Renal cortex interstitium (tissue), 11 donors: ENCODE results near the gene PKD1L1. TPM values are rescaled to one million over a fixed set of nuclear protein-coding genes. Genes with fewer than 3 reads are reported as not detected.

Source experiments
- DNase-seq, 11 donors: peaks; one replicate each; pipeline ENCODE4 v3.0.0-alpha.2; 2013; ENCODE audit warnings: low read depth in 9 of 11, low spot score in 4 of 11; ENCODE audit errors: extremely low read depth in 1 of 11
- polyA plus RNA-seq, 3 donors: library from polyadenylated mRNA; unstranded; fragments of 120-200 nt; gene quantifications; one replicate each; pipeline ENCODE4 v1.2.1, GENCODE V29; 2013; ENCODE audit not compliant: insufficient read length in 3 of 3

PKD1L1 gene
- polyA plus RNA-seq, 3 donors: 0.22 to 0.50 (median 0.30) TPM

DNA sequence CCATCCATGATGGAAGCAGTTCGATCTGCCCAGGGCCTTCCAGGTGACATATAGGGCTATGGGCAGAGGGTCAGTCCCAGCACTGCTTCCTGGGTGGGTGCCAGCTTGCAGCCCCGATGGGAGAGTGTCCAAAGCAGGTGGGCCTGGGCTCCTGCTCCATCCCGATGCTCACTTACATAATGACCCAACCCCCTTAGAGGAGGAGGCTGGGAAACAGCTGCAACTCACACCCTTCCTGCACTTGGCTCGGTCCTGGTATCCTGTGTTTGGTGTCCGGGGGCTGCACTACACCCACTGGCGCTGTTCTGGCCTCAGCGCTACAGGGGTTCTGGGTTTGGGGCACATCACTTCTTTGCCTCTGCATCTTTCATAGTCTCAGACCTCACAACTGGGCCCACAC, 58.5 kb downstream of the PKD1L1 start:
- no peak for DNase-seq

DNA sequence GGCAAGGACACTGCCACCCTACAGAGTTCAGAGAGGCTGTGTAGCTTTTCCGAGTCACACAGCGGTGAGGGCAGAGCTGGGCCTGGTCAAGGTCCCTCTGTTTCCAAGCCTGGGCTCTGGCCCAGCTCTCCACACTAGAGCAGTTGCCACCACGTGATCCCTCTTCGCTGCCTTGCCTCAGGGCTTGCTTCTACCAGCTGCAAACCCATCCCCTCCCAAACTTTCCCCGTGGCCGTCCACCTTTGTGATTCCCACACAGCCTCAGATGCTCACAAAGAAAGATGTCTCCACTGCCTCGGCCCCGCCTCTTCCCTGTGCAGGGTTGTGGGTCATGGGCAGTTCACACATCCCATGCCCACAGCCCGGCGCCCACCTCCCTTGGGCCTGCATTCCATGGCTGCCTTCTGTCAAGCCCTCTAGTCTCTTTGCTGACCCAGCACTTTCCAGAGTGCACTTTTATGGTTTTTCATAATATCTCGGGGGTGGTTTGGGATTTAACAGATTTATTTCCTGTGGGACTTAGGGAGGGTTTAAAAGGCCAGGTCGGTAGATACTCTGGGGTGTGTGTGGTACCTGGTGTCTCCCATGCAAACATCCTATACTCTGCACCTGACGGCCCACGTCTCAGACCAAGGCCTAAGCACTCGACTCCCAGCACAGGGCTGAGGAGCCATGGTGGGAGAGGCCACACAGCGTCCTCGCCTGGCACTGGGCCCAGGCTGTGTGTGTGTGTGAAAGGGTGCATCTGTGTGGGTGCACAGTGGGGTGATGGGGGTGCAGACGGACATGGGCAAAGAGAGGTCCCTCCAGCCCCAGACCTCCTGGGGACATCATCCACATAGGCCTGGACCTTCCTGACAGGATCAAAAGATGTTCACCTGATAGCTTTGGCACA, 59.6 kb downstream of the PKD1L1 start:
- DNase-seq: no peak

DNA sequence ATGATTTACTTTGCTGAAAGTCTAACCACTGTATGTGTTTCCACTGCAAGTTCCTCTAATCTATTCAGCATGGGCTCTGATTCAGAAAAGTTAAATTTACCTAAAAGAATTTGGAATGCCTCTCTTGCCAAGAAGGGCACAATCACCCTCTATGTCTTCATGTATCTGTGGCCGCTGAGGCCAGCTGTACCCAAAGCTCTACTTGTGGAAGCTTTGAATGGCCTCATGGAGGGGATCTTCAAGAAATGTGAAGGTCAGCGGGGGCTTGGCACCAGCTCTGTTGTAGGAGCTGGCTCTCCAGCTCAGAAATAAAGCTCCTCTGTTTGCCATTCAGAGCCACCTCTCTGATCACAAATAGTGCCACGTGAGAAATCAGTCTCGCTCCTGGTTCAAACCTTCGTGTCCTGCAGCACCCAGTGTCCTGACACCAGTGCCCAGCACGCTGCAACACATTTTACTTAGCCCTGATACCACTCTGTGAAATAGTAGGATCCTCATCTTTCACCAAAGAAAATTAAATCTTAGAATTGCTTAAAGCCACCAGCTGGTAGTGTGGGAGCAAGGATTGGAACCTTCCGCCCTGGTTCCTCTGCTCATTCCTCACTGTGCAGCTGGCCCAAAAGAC, 61.1 kb downstream of the PKD1L1 start:
- no peak for DNase-seq

DNA sequence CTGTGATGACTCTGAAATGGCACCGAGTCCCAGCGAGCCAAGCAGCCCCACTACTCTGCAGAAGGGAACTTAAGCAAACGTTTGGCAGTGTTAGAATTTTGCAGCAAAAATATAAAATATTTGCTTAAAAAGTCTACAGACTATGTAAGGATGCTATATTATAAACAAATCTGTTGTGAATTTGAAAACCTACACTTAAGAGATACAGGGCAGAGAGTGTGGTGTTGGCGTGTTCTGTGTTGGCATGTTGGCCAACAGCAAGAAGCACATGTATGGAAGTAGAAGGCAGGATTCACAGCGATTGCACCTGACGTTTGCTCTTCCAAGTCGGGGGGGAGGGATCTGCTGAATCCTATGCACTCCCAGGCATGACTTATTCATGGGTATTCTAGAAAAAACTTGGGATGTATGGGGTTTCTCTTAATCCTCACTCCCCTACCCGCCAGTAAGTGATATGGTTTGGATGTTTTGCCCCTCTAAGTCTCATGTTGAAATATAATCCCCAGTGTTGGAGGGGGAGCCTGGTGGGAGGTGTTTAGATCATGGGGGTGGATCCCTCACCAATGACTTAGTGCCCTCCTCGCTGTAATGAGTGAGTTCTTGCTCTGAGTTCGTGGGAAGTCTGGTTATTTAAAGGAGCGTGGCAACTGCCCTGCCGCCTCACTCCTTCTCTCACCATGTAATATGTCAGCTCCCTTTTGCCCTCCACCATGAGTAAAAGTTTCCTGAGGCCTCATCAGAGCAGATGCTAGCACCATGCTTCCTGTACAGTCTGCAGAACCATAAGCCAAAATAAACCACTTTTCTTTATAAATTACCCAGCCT, 62.1 kb downstream of the PKD1L1 start:
- DNase-seq: no peak

DNA sequence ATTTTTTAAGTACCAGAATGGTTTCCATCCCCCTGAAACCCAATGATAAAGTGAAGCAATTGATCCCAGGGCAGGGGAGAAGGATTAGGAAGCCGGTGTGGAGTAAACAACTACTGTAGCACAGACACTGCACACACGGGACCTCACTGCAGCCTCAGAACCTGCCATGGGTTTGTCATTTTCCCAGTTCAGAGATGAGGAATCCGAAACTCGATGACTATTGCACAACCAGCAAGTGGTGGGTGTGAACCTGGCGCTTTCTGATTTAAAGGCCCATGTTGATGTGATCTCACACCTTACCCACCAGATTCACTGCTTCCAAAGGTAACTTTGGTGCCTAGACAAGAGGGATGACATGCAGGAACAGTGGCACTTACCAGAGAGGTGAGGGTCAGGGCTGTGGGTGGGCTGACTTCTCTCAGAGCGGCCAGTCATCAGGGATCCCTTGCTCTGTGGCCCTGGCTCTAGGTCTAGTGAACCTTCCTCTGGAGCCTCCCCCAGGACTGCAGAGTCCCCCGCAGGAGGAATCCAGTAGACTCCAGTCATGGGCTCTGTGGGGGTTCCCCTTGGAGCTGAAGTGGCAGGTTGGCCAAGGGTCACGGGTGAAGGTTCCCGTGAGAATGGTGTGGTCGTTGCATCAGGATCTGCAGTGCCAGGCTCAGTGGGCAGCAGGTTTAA, 62.8 kb downstream of the PKD1L1 start:
- DNase-seq: no peak

DNA sequence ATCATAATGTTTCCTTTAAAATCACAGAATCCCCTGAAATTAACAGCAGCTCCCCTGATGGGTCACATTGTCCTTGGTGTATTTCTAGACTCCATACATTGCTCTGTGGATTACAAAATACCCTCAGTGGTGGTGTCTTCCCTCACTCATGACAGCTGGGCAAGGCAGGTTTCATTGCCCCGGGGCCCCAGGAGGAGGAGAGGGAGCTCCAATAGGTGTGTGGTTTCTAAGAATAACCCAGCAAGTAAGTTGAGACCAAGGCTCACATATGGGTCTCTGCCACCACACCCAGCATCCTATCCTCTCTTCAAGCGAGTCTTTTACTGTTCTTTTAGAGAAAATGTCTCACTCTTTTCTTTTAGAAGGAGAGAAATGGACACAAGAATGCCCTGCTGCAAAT, 63.6 kb downstream of the PKD1L1 start:
- DNase-seq: no peak

DNA sequence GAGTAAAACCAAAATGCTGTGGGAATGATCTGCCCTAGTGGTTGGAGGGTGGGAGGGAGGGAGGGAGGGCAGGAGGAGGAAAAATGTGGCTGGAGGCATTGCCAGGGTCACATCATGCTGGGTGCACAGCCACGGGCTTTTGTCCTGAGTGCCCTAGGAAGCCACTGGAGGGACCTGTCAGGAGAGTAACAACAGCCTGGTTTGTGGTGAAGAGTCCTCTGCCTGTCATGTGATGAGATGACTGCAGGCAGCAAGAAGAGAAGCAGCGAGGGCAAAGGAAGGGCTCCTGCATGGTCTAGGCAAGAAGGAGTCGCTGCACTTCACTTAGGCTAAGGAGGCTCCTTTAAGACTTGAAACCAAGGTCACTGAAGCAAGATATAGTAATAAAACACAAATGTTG, 65.6 kb downstream of the PKD1L1 start:
- no peak for DNase-seq

DNA sequence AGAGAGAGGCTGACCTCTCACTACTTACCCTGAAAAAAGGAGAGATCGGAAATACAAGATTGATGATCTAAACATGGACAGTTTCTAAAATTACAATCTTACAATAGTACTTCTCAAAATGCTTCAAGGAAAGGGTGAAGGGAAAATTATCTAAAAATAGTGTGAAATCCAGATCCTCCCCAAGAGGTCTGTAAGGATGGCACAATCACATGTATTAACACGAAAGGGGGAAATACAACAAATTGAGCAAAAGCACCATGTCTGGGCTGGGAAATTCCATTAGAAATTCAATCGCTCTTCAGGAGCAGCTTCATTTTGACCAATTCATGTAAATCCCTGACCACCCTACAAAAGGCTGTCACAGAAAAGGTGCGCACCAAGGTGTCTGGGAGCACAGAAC, 67.0 kb downstream of the PKD1L1 start:
- DNase-seq: no peak

DNA sequence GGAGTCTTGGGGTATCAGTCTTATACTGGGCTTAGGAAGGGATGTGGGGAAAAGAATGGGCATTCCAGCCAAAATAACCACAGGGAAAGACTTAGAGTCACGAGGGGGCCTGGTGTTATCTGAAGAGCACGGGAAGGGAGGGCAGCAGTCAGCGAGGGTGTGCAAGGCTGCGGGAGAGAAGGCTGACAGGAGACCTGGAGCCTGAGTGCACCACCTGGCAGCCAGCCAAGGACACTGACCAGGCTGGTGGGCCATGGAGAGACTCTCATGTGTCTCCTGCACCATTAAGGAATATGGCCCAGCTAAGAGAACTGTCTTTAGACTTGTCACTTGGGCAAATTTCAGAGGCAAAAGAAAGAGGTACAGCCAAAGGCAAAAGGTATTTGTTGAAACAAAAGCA, 69.6 kb downstream of the PKD1L1 start:
- no peak for DNase-seq

DNA sequence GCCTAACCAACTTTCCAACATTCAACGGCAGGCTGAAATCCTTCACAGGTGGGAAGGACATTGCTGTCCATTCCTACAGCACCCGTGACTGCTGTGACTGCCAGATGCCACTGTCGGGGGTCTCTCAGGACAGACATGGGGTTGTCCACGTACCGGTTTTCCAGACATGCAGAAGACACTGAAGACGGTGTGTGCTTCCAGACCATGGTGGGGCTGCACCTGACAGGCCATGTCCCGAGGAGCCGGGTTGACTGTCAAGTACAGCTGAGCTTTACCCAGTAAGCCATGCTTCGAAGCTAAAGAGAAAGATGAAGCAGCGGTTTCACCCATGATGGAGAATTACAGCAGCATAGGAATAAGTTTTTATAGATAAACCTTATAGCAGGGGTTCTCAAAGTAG, 70.9 kb downstream of the PKD1L1 start:
- no peak for DNase-seq

DNA sequence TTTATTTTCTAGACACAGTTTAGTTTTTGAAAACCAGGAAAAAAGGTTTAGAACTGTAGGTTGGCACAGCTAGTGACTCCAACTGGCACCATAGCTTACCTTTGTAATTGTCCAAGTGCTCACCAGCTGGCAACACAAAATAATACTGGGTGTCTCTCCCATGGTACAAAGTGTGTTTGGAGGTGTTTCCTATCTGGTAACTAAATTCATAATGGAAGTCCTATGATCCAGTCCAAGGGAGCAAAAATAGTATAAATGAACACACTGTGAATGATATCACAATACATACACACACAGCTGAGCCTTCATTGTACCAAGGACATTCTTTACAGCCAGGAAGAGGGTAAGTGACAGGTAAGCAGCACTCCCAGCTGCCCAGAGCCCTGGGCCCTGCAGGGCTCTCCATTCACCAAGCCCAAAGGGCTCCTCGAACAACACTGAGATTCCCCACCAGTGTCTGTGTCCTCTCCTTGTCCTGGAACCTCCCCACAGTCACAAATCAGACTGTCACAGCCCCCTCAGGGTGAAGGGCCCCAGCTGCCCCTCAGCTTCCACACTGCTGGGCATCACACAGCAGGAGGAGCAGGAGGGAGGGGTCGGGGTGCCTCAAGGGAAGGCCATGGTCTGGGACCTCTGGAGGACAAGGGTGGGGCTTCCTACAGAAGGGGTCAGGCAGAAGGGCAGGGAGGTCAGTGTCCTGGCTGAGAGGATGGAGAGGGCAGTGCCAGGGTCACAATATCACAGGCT, 72.1 kb downstream of the PKD1L1 start:
- no peak for DNase-seq

DNA sequence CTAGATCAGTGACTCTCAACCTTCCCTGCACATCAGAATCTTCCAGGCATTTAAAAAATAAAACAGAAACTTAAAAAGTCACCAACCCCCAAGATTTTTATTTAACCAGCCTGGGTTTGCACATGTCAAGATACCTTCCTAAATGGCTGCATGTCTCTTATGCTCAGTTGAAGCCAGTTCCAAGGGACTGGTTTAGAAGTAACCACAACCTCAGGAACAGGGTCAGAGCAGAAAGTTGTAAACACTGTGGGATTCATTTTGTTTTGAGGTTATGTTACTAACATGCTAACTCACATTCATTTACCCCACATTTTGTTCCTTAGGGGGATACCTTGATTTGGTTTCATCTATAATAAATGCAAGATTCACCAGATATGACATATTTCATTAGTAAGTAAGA, 72.9 kb downstream of the PKD1L1 start:
- DNase-seq: no peak

DNA sequence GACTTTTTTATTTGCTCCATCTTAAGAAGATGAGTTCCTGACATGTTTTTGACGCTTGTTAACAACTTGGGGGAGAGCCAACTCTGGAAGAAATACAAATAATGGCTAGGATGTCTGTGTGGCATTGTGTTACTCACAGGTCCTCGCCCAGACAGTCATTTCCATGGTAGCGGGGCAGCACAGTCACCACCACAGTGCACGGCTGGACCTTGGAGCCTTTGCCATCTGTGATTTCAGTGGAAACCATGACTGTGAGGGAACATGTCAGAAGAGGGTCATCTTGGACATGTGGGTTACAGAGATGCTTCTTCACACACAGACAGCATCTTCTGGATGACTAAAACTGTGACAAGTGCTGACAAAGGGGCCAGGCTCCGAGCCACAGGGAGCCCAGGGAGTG, 74.5 kb downstream of the PKD1L1 start:
- no peak for DNase-seq

DNA sequence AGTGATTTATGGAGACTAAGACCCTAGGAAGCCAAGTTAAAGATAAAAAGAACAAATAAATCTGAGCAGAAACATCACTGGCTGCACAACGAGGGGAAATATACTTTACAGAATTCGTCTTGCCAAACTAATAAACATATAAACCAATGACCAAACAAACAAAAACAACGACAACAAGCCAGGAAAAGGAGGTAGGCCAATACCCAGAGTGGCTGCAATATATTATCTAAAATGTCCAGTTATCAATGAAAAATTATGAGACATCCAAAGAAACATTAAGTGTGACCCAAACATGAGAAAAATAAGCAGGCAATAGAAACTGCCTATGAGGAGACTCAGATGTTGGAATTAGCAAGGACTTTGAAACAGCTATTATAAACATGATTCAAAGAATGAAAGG, 81.0 kb downstream of the PKD1L1 start:
- peak in 1 of 11 donors; percentile 3 for DNase-seq

DNA sequence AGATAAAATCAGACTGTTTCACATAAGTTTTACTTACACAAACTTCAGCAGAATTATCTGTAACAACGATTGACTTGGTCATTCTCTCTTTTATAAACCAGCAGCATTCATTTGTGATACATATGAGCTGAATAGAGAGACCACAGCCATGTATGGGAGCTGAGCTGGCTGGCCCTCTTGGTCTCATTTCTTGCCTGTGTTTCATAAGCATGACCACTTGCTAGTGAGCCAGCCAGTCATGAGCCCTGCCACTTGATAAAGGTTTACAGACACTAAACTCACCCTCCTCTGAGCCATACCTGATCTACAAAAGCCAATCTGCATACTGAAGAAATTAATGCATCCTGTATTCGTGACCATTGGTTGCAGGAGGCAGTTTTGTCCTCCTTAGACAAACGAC, 82.1 kb downstream of the PKD1L1 start:
- no peak for DNase-seq

DNA sequence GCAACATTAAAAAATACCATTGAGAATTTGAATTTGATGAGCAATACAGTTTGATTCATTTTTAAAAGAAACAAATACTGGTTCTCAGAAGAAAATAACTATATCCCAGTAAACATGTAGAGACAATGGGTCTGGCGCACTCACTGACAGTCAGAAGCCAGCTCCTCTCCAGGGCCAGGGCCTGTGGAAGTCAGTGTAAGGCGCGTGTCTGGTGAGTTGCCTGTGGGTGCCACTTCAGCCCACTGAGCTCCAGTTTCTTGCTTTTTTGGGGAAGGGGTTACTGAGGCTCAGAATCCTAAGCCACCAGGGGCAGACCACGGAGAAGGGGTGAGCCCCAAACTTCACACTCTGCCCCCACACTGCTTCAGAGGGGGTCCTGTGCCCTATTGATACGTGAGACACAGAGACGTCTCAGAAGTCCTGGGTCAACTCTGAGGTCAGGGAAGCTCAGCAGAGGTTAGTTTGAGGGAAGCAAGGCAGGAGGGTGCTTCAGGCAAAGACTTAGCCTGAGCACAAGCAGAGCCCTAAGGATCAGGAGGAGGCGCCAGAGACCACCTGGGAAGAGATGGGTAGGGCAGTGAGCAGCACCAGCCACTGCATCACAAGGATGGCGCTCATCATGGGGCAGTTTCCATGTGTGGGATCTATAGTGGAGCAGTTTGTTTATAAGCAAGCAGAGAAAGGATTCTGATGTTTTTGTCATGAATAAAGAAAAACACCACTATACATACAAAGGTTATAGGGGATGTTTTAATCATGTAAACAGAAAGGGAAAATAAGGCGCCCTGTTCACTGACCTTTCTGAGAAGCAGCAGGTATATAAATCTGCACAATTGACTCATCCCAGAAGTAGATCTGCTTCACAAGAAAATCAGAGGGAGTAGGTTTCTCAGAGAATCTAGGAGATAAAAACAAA, 95.7 kb downstream of the PKD1L1 start:
- no peak for DNase-seq

DNA sequence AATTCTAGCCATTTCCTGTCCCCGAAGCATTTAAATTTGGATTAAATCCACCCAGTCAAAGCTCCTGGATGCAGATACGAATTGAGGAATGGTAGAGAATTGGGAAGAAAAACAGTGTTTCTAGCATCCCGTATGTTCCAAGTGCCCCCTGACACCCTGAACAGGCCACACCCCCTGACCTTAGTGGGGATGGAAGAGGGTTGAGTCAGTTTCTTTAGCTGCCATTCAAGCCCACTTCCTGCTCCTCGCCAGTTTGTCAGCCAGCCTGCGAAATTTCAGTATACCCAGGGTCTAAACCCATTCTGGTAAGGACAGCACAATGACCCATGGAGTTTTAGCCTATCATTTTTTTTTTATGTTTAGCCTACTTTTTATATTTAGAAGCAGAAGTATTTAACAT, 101.1 kb downstream of the PKD1L1 start:
- DNase-seq: no peak
